MG63 (cell line): ENCODE data around the gene ATP5PF. TPM values are rescaled to one million over a fixed set of nuclear protein-coding genes. Genes with fewer than 3 reads are reported as not detected.
A peak's percentile ranks its signal among the peaks of the same experiment; 100 is the strongest.
"Not testable (repeated sequence)": the region's sequence is repeated elsewhere in the genome, so short reads cannot be mapped to it uniquely, and the experiment has no call there.

Experiments
- DNase-seq: peaks from one replicate; pipeline ENCODE4 v3.0.0-alpha.2; 2020
- H3K27me3 ChIP-seq: fragments of 250-450 bp; sonication (Bioruptor Pico); 2 replicates; pipeline ENCODE4 v1.5.1; 2020; ENCODE audit warnings: mild to moderate bottlenecking, moderate library complexity
- H3K36me3 ChIP-seq: fragments of 250-450 bp; sonication (Bioruptor Pico); 2 replicates; pipeline ENCODE4 v1.5.1; 2020; ENCODE audit warnings: mild to moderate bottlenecking, moderate library complexity
- H3K4me3 ChIP-seq: fragments of 250-450 bp; sonication (Bioruptor Pico); 2 replicates; pipeline ENCODE4 v1.5.1; 2020; ENCODE audit warnings: mild to moderate bottlenecking, moderate library complexity
- H3K9me3 ChIP-seq: fragments of 250-450 bp; sonication (Bioruptor Pico); 2 replicates; pipeline ENCODE4 v1.5.1; 2020; ENCODE audit warnings: mild to moderate bottlenecking, moderate library complexity
- total RNA-seq: library from RNA; depleted of rRNA; stranded (reverse); fragments of >200 nt; shearing (Covaris generic); gene quantifications from 2 replicates; pipeline ENCODE4 v1.2.3, GENCODE V29; 2014; ENCODE audit warnings: low replicate concordance

ATP5PF gene
- total RNA-seq, 1 experiment from 2014 or later = 105 TPM

DNA sequence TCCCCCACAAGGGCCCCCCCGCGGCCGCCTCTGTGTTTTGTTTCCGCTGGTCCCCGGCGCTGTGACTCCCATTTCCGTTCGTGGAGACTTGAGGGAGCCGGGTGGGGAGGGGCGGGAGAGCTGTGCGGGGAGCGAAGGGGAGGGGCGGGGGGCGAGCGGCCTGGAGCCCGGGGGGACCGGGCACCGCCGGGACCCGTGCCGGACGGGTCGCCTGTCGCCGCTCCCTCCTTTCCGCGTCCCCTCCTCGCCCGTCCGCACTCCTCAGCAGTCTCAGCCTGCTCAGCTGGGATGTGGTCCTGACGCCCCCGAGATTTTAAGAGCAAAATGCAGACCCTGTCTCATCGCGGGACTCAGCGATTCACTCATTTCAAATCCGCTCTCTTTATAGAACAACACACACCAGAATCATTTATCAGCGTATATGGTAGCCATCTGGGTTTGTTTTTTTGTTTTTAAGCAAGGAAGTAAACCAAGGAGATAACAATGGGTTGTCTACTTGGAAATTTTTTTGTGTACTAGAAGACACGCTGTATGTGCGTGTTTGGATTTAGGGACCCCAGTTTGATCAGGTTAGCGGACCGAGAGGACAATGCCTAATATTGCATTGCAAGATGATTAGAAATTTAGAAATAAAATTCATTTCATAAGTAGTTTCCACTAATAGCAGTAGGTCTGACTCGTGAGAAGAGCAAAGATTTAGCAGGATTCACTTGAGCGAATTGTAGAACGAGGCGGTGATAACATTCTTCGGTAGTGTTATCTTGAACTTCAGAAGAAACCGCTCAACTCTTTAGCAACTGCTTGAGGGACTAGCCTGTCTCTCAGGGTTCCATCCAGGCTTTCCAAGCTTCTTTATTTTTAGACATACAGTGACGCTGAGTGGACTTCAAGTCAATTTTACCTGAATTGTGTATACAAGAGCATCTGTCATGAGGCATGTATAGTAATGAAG lies 1.2 kb upstream of the ATP5PF start:
- Histone ChIP-seq H3K27me3 (no peaks in the 10 kb centered on the region), H3K9me3 (no peaks in the 10 kb centered on the region), H3K36me3 (peaks cover 12% of the 10 kb centered on the region), H3K4me3 (peak overlapping the region; percentile 84)
- DNase-seq = peak; percentile 92

DNA sequence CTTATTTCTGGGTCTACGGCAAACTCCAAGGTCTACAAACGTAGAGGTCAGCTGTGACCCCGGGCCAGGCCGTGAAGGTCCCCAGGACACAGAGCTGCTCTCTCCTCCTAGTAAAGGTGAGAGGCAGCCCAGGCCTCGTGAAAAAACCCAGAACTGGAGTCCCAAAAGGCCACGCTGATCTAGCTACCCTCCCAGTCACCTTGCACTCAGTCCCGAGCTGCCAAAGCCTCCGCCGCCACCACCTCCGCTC lies 125 bp downstream of the ATP5PF start:
- peak overlapping the region; percentile 84 for H3K4me3 ChIP-seq
- H3K9me3 ChIP-seq = no peaks in the 10 kb centered on the region
- H3K36me3 ChIP-seq = peaks cover 22% of the 10 kb centered on the region
- no peak for DNase-seq
- H3K27me3 ChIP-seq = no peaks in the 10 kb centered on the region

DNA sequence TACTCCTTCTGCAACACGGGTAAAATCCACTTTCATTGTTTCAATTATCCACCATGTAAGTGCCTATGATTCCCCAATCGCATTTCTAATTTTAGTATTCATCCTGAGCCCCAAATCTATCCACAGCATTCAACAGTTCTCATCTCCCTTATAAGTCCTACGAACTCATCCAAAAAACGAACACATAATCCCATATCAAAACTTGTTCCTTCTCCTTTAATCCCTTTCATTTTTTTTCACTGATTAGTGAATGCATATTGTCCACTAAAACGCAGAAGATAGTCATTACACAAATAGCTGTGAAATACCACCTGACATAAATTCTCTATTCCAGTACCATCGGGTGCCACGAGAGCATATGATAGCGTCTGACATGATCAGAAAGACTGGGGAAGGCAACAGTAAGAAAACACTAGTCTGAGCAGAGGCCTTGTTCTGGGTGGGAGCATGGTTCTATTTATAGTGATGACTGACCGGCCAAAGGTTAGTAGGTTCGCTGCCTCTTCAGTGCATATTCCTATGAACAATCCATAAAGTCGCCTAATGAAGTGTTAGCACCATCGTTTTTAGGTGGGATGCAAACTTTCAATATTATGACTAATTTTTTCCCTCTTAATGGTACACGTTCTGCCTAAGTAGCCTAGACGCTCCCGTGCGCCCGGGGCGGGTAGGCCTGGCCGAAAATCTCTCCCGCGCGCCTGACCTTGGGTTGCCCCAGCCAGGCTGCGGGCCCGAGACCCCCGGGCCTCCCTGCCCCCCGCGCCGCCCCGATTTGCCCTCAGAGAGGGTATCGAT lies 648 bp downstream of the ATP5PF start:
- peak; percentile 16 for DNase-seq

DNA sequence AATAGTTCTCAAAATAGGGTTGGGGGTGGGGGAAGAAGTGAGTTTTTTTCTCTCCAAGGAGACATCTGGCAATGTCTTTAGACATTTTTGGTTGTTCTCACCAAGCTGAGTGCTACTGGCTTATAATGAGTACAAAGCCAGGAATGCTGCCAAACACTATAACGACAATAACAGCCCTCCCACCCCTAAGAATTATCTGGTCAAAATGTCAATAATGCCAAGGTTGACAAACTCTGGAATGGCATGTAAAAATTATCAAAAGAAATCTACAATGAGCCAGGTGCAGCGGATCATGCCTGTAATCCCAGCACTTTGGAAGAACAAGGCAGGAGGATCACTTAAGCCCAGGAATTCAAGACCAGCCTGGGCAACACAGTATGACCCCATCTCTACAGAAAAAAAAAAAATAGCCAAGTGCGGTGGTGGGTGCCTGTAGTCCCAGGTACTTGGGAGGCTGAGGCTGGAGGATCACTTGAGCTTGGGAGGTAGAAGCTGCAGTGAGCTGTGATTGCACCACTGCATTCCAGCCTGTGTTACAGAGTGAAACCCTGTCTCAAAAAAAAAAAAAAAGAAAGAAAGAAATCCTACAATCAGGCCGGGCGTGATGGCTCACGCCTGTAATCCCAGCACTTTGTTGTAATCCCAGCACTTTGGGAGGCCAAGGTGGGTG lies 2.5 kb downstream of the ATP5PF start:
- no peaks in the 10 kb centered on the region for H3K27me3 ChIP-seq
- peaks cover 46% of the 10 kb centered on the region for H3K36me3 ChIP-seq
- no peak for DNase-seq
- H3K9me3 ChIP-seq = no peaks in the 10 kb centered on the region
- H3K4me3 ChIP-seq = no peak overlapping the region

More for the DNA sequence above, 648 bp downstream of the ATP5PF start:
- H3K9me3 ChIP-seq = no peaks in the 10 kb centered on the region
- H3K4me3 ChIP-seq = peak overlapping the region; percentile 84
- H3K36me3 ChIP-seq = peaks cover 27% of the 10 kb centered on the region
- H3K27me3 ChIP-seq = no peaks in the 10 kb centered on the region

DNA sequence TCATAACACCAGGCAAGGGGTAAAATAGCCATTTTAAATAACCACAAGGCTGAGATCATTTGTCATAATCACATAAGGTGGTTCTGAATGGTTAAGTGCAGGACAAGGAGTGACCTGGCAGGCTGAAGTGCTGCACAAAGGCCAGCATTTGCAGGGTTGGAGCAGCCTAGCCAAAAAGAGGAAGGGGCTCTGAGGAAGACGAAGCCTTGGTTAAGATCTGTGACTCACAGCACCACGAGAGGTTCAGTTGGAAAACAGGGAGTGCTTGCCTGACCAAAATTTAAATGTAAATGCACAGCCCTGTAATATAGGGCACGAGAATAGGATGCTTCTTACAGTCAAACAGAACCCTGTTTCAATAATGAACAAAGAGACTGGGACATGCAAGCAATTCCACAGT lies 12.1 kb downstream of the ATP5PF start:
- Histone ChIP-seq H3K27me3 (no peaks in the 10 kb centered on the region), H3K4me3 (no peak overlapping the region), H3K9me3 (no peaks in the 10 kb centered on the region), H3K36me3 (peaks cover 50% of the 10 kb centered on the region)
- no peak for DNase-seq

DNA sequence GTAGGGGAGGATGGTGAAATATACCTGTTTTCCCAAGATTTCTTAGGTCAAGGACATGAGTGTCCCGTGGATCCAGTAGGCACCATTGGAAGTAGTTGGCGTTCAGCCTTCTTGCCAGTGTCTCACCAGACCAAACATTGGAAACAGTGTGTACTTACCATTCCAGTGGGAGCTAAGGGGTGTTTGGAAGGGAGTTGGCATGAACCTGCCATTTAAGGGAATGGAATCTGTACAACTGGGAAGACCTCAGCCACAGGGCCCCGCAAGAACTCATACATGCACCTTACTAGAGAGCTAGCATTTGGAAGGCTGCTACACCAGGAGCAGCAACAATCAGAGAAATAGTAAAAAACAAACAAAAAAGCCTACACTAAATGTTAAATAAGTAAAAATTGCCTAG lies 12.7 kb downstream of the ATP5PF start:
- Histone ChIP-seq H3K36me3 (peaks cover 46% of the 10 kb centered on the region), H3K4me3 (no peak overlapping the region), H3K27me3 (no peaks in the 10 kb centered on the region), H3K9me3 (no peaks in the 10 kb centered on the region)
- DNase-seq = no peak

DNA sequence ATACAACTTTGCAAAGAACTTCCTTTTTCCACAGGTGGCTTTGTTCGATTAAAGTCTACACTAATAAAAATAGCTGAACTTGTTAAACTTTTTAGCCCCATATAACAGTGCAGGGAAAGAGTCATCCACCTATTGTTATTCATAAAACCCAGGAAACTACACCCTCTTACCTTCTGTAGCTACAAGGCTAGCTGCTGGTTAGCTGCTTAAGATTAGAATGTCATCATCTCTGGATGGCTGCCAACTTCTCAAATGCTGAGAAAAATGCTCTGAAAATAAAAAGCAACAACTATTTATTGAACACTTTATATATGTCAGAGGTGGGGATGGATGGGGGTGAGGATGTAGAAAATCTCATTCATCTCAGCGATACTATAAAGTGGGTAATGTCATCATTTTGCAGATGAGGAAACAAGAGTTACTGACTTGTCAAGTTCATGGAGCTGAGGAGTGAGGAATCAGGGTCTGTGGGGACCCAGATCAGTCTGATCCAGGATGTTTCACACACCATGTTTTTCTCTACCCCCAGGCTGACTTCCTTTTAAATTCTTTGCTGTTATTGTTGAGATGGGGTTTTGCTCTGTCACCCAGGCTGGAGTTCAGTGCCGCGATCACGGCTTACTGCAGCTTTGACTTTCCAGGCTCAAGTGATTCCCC lies 17.1 kb downstream of the ATP5PF start:
- Histone ChIP-seq H3K4me3 (no peak overlapping the region), H3K27me3 (no peaks in the 10 kb centered on the region)
- DNase-seq = no peak

DNA sequence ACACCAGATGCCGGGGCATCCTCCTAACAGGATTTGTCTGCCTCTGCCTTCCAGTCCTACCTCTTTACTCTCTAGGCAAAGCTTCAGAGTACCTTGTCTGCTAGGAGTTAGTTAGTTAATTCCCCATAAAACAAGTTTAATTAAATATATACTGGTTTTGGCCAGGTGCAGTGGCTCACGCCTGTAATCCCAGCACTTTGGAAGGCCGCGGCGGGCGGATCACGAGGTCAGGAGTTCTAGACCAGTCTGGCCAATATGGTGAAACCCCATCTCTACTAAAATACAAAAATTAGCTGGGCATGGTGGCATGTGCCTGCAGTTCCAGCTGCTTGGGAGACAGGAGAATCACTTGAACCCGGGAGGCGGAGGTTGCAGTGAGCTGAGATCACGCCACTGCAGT lies 20.6 kb downstream of the ATP5PF start:
- not testable (repeated sequence) for H3K9me3 ChIP-seq, H3K4me3 ChIP-seq, H3K27me3 ChIP-seq, H3K36me3 ChIP-seq, DNase-seq

More for the DNA sequence above, 17.1 kb downstream of the ATP5PF start:
- Histone ChIP-seq H3K9me3 (no peaks in the 10 kb centered on the region), H3K36me3 (peaks cover 12% of the 10 kb centered on the region)

DNA sequence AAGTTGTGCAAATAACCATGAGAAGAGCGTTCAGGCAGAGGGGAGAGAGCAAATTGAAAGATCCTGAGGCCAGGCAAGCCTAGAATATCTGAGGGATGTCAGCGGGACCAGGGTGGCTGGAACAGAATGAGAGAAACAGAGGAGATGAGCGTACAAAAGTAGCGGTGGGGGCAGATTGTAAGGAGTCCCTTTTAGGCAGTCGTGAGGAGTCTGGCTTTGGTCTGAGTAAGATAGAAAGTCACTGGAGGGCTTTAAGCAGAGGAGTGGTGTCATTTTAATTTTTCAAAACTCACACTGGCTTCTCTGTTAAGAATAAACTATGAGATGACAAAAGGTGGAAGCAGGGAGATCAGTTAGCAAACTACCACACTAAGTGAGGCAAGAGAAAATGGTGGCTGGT lies 24.2 kb downstream of the ATP5PF start:
- H3K27me3 ChIP-seq = no peaks in the 10 kb centered on the region
- H3K36me3 ChIP-seq = no peaks in the 10 kb centered on the region
- H3K9me3 ChIP-seq = no peaks in the 10 kb centered on the region
- no peak overlapping the region for H3K4me3 ChIP-seq
- no peak for DNase-seq

DNA sequence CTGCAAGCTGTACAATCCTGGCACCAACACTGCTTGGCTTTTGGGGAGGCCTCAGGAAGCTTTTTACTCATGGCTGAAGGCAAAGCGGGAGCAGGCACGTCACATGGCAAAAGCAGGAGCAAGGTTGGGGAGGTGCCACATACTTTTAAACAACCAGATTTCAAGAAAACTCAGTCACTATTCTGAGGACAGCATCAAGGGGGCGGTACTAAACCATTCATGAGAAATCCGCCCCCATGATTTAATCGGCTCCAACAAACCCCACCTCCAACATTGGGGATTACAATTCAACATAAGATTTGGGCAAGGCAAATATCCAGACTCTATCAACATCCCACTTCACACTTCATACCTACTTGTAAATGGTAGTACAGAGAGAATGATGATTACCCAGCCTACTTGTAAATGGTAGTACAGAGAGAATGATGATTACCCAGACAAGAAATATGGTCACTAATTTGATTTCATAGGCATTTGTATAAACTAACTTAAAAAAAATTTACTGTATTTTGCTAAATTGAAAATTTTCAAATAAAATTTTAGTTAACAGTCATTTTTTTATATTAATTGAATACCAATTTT lies 24.9 kb downstream of the ATP5PF start:
- H3K36me3 ChIP-seq = no peaks in the 10 kb centered on the region
- no peaks in the 10 kb centered on the region for H3K9me3 ChIP-seq
- DNase-seq = no peak
- H3K27me3 ChIP-seq = no peaks in the 10 kb centered on the region
- no peak overlapping the region for H3K4me3 ChIP-seq

DNA sequence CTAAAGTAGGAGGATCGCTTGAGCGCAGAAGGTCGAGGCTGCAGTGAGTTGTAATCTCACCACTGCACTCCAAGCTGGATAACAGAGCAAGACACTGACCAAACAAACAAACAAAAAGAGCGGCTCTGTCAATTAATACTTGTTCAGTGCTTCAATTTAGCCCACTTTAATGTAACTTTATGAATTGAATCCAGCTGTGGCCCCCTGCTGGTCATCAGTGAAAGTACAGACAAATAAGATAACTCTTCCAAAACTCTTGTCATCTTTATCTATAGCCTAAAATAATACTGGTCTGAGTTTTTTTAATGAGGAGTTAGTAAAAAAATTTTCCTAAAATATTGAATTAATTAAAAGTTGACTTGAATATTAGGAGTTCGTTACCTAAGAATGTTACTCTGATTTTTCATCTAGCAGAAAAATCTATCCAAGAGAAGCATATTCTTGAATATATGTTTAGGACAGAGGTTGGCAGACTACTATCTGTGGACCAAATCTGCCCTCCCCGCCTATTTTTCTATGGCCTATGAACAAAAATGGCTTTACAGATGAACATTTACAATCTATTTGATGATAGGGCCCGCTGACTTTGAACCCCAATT lies 26.1 kb downstream of the ATP5PF start:
- no peak for DNase-seq
- no peak overlapping the region for H3K4me3 ChIP-seq
- H3K9me3 ChIP-seq = no peaks in the 10 kb centered on the region
- H3K36me3 ChIP-seq = no peaks in the 10 kb centered on the region
- no peaks in the 10 kb centered on the region for H3K27me3 ChIP-seq

DNA sequence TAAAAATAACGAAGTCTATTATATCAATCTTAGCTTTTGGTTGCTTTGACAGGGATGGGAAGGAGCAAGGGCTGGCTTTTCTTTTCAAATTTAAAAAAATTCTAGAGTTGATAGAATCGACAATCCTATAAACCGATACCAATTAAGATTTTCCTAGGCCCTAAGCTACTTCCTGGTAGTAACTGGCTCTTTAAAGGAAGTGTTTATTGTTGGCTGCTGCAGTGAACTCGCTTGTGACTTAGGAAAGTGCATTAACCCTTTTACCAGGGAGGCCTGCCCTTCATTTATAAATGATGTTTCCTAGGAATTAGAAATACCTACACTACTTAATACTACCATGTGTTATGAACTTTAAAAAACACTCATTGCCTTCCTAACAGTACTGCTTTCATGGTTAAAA lies 33.2 kb downstream of the ATP5PF start:
- no peak for DNase-seq
- Histone ChIP-seq H3K4me3 (no peak overlapping the region), H3K27me3 (no peaks in the 10 kb centered on the region), H3K9me3 (no peaks in the 10 kb centered on the region), H3K36me3 (no peaks in the 10 kb centered on the region)

DNA sequence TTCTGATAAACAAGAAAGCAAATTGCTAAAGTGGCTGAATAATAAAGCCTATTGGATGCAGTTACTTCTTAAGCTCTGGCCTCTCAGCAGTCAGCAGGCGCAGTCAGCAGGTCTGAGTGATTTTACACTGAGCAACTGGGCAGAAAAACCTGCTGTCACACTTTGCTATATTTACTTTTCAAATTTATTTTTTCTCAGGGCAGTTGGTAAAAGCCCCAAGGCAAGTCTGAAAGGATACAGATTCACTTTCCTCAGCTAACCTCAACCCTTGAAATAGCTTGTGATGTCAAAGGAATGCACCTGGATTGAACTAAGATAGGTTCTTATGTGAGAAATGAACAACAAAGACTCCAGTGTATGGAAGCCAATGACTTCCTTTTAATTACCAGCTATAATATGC lies 34.0 kb downstream of the ATP5PF start:
- no peaks in the 10 kb centered on the region for H3K36me3 ChIP-seq
- no peak for DNase-seq

DNA sequence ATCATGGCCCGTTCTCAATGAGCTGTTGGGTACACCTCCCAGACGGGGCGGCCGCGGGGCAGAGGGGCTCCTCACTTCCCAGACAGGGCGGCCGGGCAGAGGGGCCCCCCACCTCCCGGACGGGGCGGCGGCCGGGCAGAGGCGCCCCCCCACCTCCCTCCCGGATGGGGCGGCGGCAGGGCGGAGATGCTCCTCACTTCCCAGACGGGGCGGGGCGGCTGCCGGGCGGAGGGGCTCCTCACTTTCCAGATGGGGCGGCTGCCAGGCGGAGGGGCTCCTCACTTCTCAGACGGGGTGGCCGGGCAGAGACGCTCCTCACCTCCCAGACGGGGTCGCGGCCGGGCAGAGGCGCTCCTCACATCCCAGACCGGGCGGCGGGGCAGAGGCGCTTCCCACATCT lies 39.2 kb downstream of the ATP5PF start:
- H3K27me3 ChIP-seq, H3K4me3 ChIP-seq, H3K9me3 ChIP-seq, H3K36me3 ChIP-seq, DNase-seq: not testable (repeated sequence)

More for the DNA sequence above, 34.0 kb downstream of the ATP5PF start:
- Histone ChIP-seq H3K9me3 (no peaks in the 10 kb centered on the region), H3K4me3 (no peak overlapping the region), H3K27me3 (no peaks in the 10 kb centered on the region)

DNA sequence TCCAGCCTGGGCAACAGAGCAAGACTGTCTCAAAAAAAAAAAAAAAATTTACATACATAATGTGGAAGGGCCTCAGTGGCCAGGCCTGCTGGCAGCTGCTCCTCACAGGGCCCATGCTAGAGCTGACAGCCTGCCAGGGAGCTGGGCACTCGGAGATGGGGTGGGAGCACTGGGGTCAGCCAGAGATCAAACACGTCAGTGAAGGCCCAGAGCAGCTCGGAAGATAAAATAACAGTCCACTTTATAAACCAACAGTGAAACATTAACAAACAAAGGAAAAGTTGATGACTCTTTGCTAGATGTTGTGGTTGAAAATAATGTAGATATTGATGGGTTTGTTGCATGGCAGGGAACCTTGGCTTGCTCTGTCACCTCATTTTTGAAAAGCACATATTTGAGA lies 42.7 kb downstream of the ATP5PF start:
- Histone ChIP-seq H3K9me3 (no peaks in the 10 kb centered on the region), H3K27me3 (no peaks in the 10 kb centered on the region; the same call in 1 of the 2 replicates), H3K36me3 (no peaks in the 10 kb centered on the region), H3K4me3 (no peak overlapping the region)
- DNase-seq = peak; percentile 61

DNA sequence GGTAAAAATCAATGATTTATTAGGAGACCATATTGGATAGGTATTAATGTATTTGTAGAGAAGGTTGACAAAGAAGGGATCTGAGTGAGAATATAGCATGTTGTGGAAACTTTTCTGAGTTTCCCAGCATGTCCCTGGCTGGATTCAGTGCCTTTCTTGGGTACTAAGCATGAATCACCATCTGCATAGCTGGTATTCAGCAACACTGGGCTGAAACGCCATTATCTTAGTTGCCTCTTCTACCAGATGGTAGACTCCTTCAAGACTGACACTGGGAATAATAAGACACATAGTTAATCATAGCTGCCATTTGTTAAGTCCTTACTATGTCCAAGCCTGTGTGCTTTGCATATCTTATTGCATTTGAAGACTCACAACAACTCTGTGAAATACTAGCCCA lies 45.5 kb downstream of the ATP5PF start:
- no peaks in the 10 kb centered on the region for H3K9me3 ChIP-seq
- no peaks in the 10 kb centered on the region; the same call in 1 of the 2 replicates for H3K27me3 ChIP-seq
- no peak overlapping the region for H3K4me3 ChIP-seq
- no peaks in the 10 kb centered on the region for H3K36me3 ChIP-seq
- no peak for DNase-seq
